ENCODE results near the gene DNM3.

DNA sequence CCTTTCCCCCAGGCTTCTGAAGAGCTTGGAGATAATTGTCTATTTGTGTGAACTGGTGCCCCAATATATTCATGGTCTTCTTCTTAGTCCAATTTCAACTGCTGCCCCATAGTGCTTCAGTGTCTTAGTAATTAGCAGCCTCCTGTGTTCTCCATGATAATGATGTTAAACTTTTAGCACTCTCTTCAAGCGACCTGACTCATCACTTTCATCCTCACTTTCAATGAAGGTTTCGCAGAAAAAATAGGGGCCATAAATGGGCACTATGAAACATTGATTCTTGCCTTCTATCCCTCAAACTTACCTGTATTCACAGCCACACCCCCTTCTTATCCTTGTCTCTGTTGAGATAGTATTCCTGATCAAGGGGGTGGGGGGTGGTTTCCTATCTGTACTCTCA lies 210.6 kb downstream of the DNM3 start:
- TF ChIP-seq, protein P1, sequence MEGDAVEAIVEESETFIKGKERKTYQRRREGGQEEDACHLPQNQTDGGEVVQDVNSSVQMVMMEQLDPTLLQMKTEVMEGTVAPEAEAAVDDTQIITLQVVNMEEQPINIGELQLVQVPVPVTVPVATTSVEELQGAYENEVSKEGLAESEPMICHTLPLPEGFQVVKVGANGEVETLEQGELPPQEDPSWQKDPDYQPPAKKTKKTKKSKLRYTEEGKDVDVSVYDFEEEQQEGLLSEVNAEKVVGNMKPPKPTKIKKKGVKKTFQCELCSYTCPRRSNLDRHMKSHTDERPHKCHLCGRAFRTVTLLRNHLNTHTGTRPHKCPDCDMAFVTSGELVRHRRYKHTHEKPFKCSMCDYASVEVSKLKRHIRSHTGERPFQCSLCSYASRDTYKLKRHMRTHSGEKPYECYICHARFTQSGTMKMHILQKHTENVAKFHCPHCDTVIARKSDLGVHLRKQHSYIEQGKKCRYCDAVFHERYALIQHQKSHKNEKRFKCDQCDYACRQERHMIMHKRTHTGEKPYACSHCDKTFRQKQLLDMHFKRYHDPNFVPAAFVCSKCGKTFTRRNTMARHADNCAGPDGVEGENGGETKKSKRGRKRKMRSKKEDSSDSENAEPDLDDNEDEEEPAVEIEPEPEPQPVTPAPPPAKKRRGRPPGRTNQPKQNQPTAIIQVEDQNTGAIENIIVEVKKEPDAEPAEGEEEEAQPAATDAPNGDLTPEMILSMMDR (conservative IDR thresholded peaks at IDR 0.05; ENCODE audit: low read depth, low read length), result no peak
- TF ChIP-seq EZH2 (IDR thresholded peaks at IDR 0.05; ENCODE audit: borderline replicate concordance, low read depth, low read length, poor library complexity, severe bottlenecking), result no peak

Measured in A673 (cell line).